Small intestine (tissue), 7 donors: ENCODE measurements around the gene CD81. TPM values are rescaled to one million over a fixed set of nuclear protein-coding genes. Genes with fewer than 3 reads are reported as not detected.
"Not testable (repeated sequence)": the region's sequence is repeated elsewhere in the genome, so short reads cannot be mapped to it uniquely, and the experiment has no call there.

ENCODE experiments used
- DNase-seq, 2 donors: peaks; one replicate each; pipeline versions ENCODE4 v3.0.0 to v3.0.0-alpha.2; 2013
- FAIRE-seq: peaks from 2 replicates; lab custom pipeline; 2012; peaks lifted over from hg19 to GRCh38; lab: Jason Lieb, UNC
- H3K27ac ChIP-seq, 3 donors: one replicate each; pipeline ENCODE4 v1.5.1; 2013; ENCODE audit warnings: low read length in 2 of 3, mild to moderate bottlenecking in 2 of 3, control low read depth in 1 of 3, inconsistent platforms in 1 of 3, low read depth in 1 of 3, moderate library complexity in 1 of 3
- H3K27me3 ChIP-seq, 3 donors: one replicate each; pipeline ENCODE4 v1.6.1; 2013; ENCODE audit warnings: low read length in 3 of 3, inconsistent platforms in 1 of 3; ENCODE audit not compliant: control insufficient read depth in 3 of 3, insufficient read depth in 3 of 3
- H3K36me3 ChIP-seq, 3 donors: one replicate each; pipeline ENCODE4 v1.6.1; 2013; ENCODE audit warnings: low read length in 3 of 3, inconsistent platforms in 1 of 3, low read depth in 1 of 3, mild to moderate bottlenecking in 1 of 3, moderate library complexity in 1 of 3; ENCODE audit not compliant: control insufficient read depth in 3 of 3, insufficient read depth in 2 of 3
- H3K4me1 ChIP-seq, 3 donors: one replicate each; pipeline ENCODE4 v1.6.1; 2013; ENCODE audit warnings: low read length in 2 of 3, inconsistent platforms in 1 of 3, low read depth in 1 of 3, mild to moderate bottlenecking in 1 of 3, moderate library complexity in 1 of 3; ENCODE audit not compliant: control insufficient read depth in 3 of 3, insufficient read depth in 2 of 3
- H3K4me3 ChIP-seq, 3 donors: one replicate each; pipeline ENCODE4 v1.5.1; 2013; ENCODE audit warnings: low read length in 3 of 3, control low read depth in 1 of 3, inconsistent platforms in 1 of 3, low read depth in 1 of 3, mild to moderate bottlenecking in 1 of 3, moderate library complexity in 1 of 3
- H3K9me3 ChIP-seq, 2 donors: one replicate each; pipeline ENCODE4 v1.6.1; 2013; ENCODE audit warnings: low read depth in 1 of 2, low read length in 1 of 2; ENCODE audit not compliant: control insufficient read depth in 2 of 2, insufficient read depth in 1 of 2
- WGBS, 3 donors: extraction: QIAGEN DNeasy Blood & Tissue Kit; methylation state at CpG; one replicate each; pipeline ENCODE4 v1.1.7; 2013; 5-methylcytosine and 5-hydroxymethylcytosine counted together
- polyA plus RNA-seq, 4 donors: library from polyadenylated mRNA; stranded (reverse) in 3 of 4; unstranded in 1 of 4; fragments of 200-250 nt in 3 of 4; fragments of 120-200 nt in 1 of 4; gene quantifications; one replicate each; pipeline versions ENCODE4 v1.2.1 to v1.2.3, GENCODE V29; 2013
- donor health status: healthy with polysubstance abuse.
- donor health status: control.
- donor health status: control.
- donor health status: Bipolar disorder and iron deficiency.
- donor health status: healthy.

The CD81 gene
- polyA plus RNA-seq, 4 donors, result 11.0 to 285 (median 134) TPM

DNA sequence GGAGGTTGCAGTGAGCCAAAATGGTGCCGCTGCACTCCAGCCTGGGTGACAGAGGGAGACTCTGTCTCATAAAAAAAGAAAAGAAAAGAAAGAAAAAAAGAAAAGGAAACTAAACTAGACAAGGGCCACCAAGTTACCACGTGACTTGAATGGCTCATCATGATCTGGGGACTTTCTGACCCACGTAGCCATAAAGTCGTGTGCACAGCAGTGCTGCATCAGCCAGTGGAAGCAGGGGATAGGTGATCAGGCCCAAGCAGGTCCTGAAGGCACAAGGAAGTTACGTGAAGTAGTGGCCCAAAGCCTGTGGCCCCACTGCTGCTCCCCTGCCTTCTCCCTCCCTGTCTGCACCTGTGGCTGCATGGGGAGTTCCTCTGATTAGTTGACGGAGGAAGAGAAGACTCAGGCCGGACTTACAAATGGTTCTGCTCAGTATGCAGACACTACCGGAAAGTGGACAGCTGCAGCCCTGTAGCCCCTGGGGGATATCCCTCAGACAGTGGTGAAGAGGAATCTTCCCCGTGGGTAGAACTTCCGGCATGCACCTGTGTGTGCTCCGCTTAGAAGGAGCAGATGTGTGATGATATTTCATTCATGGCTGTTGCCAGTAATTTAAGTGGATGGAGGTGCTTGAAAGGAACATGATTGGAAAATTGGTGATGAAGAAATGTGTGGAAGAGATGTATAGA, 18.2 kb upstream of the CD81 start:
- Histone ChIP-seq H3K27me3 (no peaks in the 10 kb centered on the region), H3K4me1 (no peaks in the 10 kb centered on the region), H3K36me3 (no peaks in the 10 kb centered on the region), H3K9me3 (no peaks in the 10 kb centered on the region), H3K27ac (no peak overlapping the region), H3K4me3 (no peak overlapping the region)
- WGBS, 3 donors, result 82 to 89% (median 84%) methylated on average over 11 of the region's 11 CpGs
- DNase-seq (no peak), FAIRE-seq (no peak)

- no peaks in the 10 kb centered on the region for H3K27me3 ChIP-seq
- H3K9me3 ChIP-seq, result no peaks in the 10 kb centered on the region
- H3K27ac ChIP-seq, result no peak overlapping the region
- DNase-seq (no peak), FAIRE-seq (no peak)
- WGBS, 3 donors, result 88 to 93% (median 92%) methylated on average over 9 of the region's 9 CpGs
- no peaks in the 10 kb centered on the region for H3K36me3 ChIP-seq
- H3K4me1 ChIP-seq, result no peaks in the 10 kb centered on the region
- no peak overlapping the region for H3K4me3 ChIP-seq
These were observed 17.6 kb upstream of the CD81 start for GRCh38 chr11:2359557-2359956.

DNA sequence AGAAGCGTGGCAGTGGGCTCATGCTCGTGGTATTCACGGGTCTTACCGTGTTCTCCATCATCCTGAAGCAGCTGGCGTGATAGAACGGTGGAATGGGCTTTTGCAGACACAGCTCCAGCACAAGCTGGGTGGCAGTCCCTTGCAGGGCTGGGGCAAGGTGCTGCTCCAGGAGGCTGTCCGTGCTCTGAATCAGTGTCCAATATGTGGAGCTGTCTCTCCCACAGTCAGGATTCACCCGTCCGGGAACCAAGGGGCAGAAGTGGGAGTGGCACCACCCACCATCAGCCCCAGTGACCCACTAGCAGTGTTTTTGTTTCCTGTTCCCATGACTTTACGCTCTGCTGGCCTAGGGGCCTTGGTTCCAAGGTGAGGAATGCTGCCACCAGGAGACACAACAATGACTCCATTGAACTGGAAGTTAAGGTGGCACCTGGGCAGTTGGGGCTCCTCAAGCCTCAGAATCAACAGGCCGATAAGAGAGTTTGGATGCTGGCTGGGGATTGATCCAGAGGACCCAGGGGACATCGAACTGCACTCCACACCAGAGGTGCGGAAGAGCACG, 16.9 kb upstream of the CD81 start:
- Histone ChIP-seq H3K4me3 (no peak overlapping the region), H3K4me1 (no peaks in the 10 kb centered on the region), H3K9me3 (no peaks in the 10 kb centered on the region), H3K36me3 (no peaks in the 10 kb centered on the region), H3K27ac (no peak overlapping the region), H3K27me3 (no peaks in the 10 kb centered on the region)
- whole genome bisulfite sequencing, 3 donors, result 77 to 90% (median 83%) methylated on average over 14 of the region's 14 CpGs
- DNase-seq (no peak), FAIRE-seq (no peak)

DNA sequence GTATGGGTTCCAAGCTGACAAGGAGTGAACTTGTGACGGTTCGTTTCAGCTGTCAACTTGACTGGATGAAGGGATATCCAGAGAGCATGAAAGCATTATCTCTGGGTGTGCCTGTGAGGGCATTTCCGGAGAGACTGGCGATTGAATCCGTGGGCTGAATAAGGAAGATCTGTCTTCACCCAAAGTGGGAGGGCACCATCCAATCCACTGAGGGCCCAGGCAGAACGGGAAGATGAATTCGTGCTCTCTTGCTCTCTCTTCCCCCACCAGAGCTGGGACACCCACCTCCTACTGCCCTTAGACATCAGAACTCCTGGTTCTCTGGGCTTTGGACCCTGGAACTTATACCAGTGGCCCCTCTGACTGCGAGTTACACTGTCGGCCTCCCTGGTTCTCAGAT, 15.5 kb upstream of the CD81 start:
- Histone ChIP-seq H3K27ac (no peak overlapping the region), H3K27me3 (no peaks in the 10 kb centered on the region), H3K4me3 (no peak overlapping the region), H3K4me1 (no peaks in the 10 kb centered on the region), H3K9me3 (no peaks in the 10 kb centered on the region), H3K36me3 (no peaks in the 10 kb centered on the region)
- DNase-seq (no peak), FAIRE-seq (no peak)
- 76 to 86% (median 78%) methylated on average over 9 of the region's 9 CpGs for WGBS, 3 donors

DNA sequence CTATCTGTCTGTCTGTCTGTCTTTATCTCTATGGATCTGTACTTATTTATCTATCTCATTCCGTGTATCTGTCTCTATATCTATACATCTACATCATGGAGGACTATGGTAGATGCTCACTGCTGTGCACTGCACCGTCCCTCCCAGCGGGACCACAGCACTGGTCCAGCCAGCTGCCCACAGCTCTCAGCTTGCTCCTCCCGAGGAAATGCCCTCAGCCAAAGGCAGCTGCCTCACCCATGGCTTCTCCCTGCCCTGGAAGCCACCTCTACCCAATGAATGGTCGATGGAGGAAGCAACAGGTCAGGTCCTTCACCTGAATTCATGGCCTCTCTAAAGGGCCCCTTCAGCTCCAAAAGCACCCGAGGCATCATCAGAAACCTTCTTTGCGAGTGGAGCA, 14.7 kb upstream of the CD81 start:
- no peak overlapping the region for H3K27ac ChIP-seq
- DNase-seq (no peak), FAIRE-seq (no peak)
- no peaks in the 10 kb centered on the region for H3K36me3 ChIP-seq
- H3K9me3 ChIP-seq, result no peaks in the 10 kb centered on the region
- H3K4me1 ChIP-seq, result no peaks in the 10 kb centered on the region
- no peaks in the 10 kb centered on the region for H3K27me3 ChIP-seq
- H3K4me3 ChIP-seq, result no peak overlapping the region
- 47 to 81% (median 62%) methylated on average over 7 of the region's 7 CpGs for WGBS, 3 donors

GRCh38 chr11:2363130-2363529, 14.0 kb upstream of the CD81 start:
- DNase-seq (no peak), FAIRE-seq (no peak)
- Histone ChIP-seq H3K36me3 (no peaks in the 10 kb centered on the region), H3K4me3 (no peak overlapping the region), H3K27ac (no peak overlapping the region), H3K27me3 (no peaks in the 10 kb centered on the region), H3K4me1 (no peaks in the 10 kb centered on the region), H3K9me3 (no peaks in the 10 kb centered on the region)
- WGBS, 3 donors, result 81 to 89% (median 86%) methylated on average over 10 of the region's 10 CpGs

GRCh38 chr11:2363577-2364370, 13.3 kb upstream of the CD81 start:
- no peaks in the 10 kb centered on the region for H3K27me3 ChIP-seq
- FAIRE-seq, result no peak
- 82 to 88% (median 85%) methylated on average over 15 of the region's 15 CpGs for WGBS, 3 donors

DNA sequence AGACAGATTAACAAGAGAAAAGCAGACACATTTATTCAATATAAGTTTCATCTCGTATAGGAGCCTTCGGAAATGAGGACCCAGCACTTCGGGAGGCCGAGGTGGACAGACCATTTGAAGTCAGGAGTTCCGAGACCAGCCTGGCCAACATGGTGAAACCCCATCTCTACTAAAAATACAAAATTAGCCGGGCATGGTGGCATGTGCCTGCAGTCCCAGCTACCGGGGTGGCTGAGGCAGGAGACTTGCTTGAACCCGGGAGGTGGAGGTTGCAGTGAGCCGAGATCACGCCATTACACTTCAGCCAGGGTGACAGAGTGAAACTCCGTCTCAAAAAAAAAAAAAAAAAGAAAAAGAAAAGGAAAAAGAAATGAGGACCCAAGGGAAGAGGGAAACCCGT, 12.7 kb upstream of the CD81 start:
- H3K4me1 ChIP-seq, result not testable (repeated sequence)

More at GRCh38 chr11:2363577-2364370, 13.3 kb upstream of the CD81 start:
- H3K36me3 ChIP-seq, result no peaks in the 10 kb centered on the region
- no peaks in the 10 kb centered on the region for H3K9me3 ChIP-seq
- H3K4me1 ChIP-seq, result no peaks in the 10 kb centered on the region
- no peak overlapping the region for H3K4me3 ChIP-seq
- DNase-seq, result no peak
- no peak overlapping the region for H3K27ac ChIP-seq

More for the DNA sequence above, 12.7 kb upstream of the CD81 start:
- WGBS, 3 donors, result 92 to 95% (median 94%) methylated on average over 11 to 12 of the region's 12 CpGs
- not testable (repeated sequence) for H3K4me3 ChIP-seq, FAIRE-seq, H3K27me3 ChIP-seq, H3K27ac ChIP-seq, DNase-seq, H3K9me3 ChIP-seq, H3K36me3 ChIP-seq
